Effector memory CD4-positive, alpha-beta T cell (primary cell): ENCODE data around the gene ERBB4.

ENCODE experiments used
- DNase-seq, 3 donors: peaks; one replicate each; pipeline ENCODE4 v3.0.0-alpha.2; 2020
- H3K27ac ChIP-seq: 2 replicates; pipeline ENCODE4 v1.7.0; 2013; ENCODE audit warnings: mild to moderate bottlenecking, low read length, moderate library complexity; ENCODE audit not compliant: insufficient read depth, poor library complexity, severe bottlenecking
- H3K27me3 ChIP-seq: replicated peaks from 2 replicates; pipeline ENCODE4 v1.7.0; 2013; ENCODE audit warnings: mild to moderate bottlenecking, low read length; ENCODE audit not compliant: insufficient read depth, control insufficient read depth, poor library complexity, severe bottlenecking
- H3K36me3 ChIP-seq: 2 replicates; pipeline ENCODE4 v1.7.0; 2013; ENCODE audit warnings: mild to moderate bottlenecking, low read length, moderate library complexity; ENCODE audit not compliant: control insufficient read depth, insufficient read depth
- H3K4me1 ChIP-seq: 2 replicates; pipeline ENCODE4 v1.7.0; 2013; ENCODE audit warnings: low read length, mild to moderate bottlenecking; ENCODE audit not compliant: control insufficient read depth, insufficient read depth, poor library complexity, severe bottlenecking
- H3K4me3 ChIP-seq: 2 replicates; pipeline ENCODE4 v1.7.0; 2013; ENCODE audit warnings: low read length, low read depth, mild to moderate bottlenecking; ENCODE audit not compliant: insufficient read depth, poor library complexity, severe bottlenecking
- H3K9me3 ChIP-seq: 2 replicates; pipeline ENCODE4 v1.7.0; 2013; ENCODE audit warnings: mild to moderate bottlenecking, low read length, moderate library complexity; ENCODE audit not compliant: control insufficient read depth

Gene ERBB4

GRCh38 chr2:212530373-212530772 lies 8.2 kb downstream of the ERBB4 start:
- Histone ChIP-seq H3K27me3 (peaks cover 3% of the 10 kb centered on the region), H3K27ac (no peak overlapping the region), H3K4me3 (no peak overlapping the region), H3K9me3 (no peaks in the 10 kb centered on the region), H3K36me3 (no peaks in the 10 kb centered on the region), H3K4me1 (no peaks in the 10 kb centered on the region)
- DNase-seq: no peak

DNA sequence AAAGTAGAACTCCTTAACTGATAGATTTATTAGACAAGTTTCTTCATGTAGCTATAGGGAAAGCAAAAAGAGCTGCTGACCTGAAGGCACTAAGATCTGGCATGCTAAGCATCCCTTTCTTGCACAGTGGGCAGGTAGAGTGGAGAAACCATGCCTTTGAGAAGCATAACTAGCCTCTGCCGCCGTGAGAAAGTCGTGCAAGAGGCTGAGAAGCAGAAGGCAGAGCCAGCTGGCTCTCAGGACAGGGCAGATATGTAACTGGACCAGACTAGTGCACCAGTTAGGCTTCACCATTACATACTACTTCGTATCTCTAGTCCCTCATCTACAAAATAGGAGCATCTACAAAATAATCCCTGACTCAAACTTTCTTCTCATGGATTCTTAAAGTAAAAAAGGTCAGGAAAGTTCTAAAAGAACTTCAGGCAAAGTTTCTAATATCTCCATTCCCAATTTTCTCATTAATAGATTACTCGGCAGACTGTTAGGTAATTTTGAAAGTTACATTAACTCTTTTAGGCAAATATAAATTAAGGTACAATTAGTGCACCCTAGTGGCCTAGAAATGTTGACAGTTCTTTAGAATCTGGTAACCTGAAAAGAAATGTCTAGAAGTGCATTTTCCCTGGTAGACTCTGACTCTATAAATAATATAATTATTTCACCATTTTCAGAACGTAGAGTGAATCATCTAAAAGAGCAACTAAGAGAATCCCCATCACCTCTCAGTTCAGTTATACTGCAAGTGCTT lies 10.3 kb downstream of the ERBB4 start:
- DNase-seq: no peak
- Histone ChIP-seq H3K27ac (no peak overlapping the region), H3K4me3 (no peak overlapping the region), H3K4me1 (no peaks in the 10 kb centered on the region), H3K9me3 (no peaks in the 10 kb centered on the region), H3K27me3 (no peaks in the 10 kb centered on the region), H3K36me3 (no peaks in the 10 kb centered on the region)

DNA sequence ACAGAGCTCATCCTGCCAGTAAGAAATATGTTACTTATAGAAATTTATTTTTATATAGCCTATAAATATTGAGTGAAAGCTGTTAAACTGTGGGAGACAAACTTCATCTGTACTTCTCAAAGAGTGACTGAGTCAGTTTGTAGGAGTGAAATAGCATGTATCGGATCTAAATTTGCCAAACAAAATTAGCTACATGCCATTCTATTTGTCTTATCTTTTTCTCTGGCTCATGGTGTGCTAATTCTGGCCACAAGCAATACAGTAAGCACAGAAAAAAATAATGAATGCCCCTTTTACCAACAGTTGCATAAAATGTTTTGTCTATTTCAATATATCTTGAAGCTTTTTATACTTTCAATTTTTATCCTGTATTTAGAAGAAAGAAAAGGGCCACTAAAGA lies 12.5 kb downstream of the ERBB4 start:
- no peak for DNase-seq
- H3K36me3 ChIP-seq: no peaks in the 10 kb centered on the region
- H3K4me3 ChIP-seq: no peak overlapping the region
- no peaks in the 10 kb centered on the region for H3K9me3 ChIP-seq
- no peaks in the 10 kb centered on the region for H3K27me3 ChIP-seq
- H3K27ac ChIP-seq: no peak overlapping the region
- H3K4me1 ChIP-seq: no peaks in the 10 kb centered on the region

DNA sequence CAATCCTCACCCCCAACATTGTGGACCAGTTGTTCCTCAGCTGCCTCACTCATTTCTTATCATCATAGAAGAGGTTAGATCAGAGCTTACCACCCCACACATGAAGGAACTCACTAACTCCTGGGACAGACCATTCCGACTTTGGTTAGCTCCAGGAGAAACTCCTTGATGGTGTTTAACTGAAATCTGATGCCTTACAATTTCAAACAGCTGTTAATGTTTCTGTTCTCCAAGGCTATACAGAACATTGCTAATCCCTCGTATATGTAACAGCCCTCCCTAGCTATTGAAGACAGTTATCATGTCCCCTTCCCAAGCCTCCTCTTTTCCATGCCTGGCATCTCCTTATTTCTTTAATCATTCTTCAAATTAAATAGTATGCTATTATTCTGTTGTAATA lies 14.8 kb downstream of the ERBB4 start:
- Histone ChIP-seq H3K4me3 (no peak overlapping the region), H3K36me3 (no peaks in the 10 kb centered on the region)
- DNase-seq: no peak

GRCh38 chr2:212520340-212520739 lies 18.3 kb downstream of the ERBB4 start:
- no peak overlapping the region for H3K27ac ChIP-seq
- H3K36me3 ChIP-seq: no peaks in the 10 kb centered on the region
- H3K4me1 ChIP-seq: no peaks in the 10 kb centered on the region
- no peak overlapping the region for H3K4me3 ChIP-seq
- no peak for DNase-seq
- no peaks in the 10 kb centered on the region for H3K27me3 ChIP-seq
- no peaks in the 10 kb centered on the region for H3K9me3 ChIP-seq

More for the DNA sequence above, 14.8 kb downstream of the ERBB4 start:
- Histone ChIP-seq H3K9me3 (no peaks in the 10 kb centered on the region), H3K27me3 (no peaks in the 10 kb centered on the region), H3K4me1 (no peaks in the 10 kb centered on the region), H3K27ac (no peak overlapping the region)

DNA sequence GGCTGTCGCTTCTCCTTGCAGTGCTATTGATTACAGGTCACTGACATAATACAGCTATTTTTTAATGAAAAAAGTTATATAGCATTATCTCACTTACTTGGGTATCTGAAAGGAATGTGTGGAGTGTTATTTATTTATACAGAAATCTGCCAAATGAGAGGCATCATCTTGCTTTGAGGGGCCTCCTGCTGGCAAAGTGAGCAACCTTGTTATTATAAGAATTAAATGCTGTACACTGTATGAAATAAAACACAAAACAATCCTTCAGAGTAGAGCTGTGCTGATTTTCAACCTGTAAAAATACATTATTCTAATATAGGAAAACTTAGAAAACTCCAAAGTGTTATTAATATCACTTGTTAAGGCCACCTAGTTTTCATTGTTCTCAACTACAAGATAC lies 20.9 kb downstream of the ERBB4 start:
- DNase-seq: no peak
- H3K27me3 ChIP-seq: no peaks in the 10 kb centered on the region
- no peaks in the 10 kb centered on the region for H3K36me3 ChIP-seq
- H3K4me1 ChIP-seq: no peaks in the 10 kb centered on the region
- no peaks in the 10 kb centered on the region for H3K9me3 ChIP-seq
- H3K27ac ChIP-seq: no peak overlapping the region
- no peak overlapping the region for H3K4me3 ChIP-seq

- H3K36me3 ChIP-seq: no peaks in the 10 kb centered on the region
- H3K9me3 ChIP-seq: no peaks in the 10 kb centered on the region
- no peak overlapping the region for H3K4me3 ChIP-seq
- H3K27me3 ChIP-seq: no peaks in the 10 kb centered on the region
- H3K27ac ChIP-seq: no peak overlapping the region
- no peak for DNase-seq
- no peaks in the 10 kb centered on the region for H3K4me1 ChIP-seq
Measured at GRCh38 chr2:212505586-212505985, 33.0 kb downstream of the ERBB4 start.

GRCh38 chr2:212495046-212495445 lies 43.6 kb downstream of the ERBB4 start:
- Histone ChIP-seq H3K9me3 (no peaks in the 10 kb centered on the region), H3K4me1 (no peaks in the 10 kb centered on the region), H3K27ac (no peak overlapping the region), H3K36me3 (no peaks in the 10 kb centered on the region), H3K27me3 (no peaks in the 10 kb centered on the region), H3K4me3 (no peak overlapping the region)
- DNase-seq: no peak

DNA sequence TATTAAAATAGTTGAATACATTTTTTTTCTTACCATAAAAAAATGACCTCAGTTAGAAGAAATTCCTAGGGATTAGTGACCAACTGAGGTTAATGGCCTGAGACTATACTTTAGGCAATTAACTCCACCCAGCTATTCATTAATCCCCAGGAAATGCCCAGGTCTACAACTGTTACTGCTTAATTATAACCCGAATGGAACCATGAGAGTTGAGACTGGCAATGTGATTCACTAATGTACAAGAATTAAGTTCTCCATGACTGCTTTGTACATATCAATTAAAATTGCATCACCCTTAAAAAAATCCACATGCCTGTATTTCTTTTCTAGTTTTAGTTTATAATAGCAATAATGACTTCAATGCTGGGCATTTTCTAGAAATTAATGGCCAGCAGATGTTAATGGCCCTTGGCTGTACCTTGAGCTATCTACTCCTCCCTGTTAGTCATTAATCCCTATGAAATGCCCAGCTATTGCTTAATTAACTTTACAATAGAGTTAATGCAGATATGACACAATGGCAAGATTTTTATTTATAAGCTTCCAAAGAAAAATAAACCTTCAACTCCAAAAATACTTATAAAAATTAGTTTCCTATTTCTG lies 44.1 kb downstream of the ERBB4 start:
- no peaks in the 10 kb centered on the region for H3K4me1 ChIP-seq
- no peak overlapping the region for H3K4me3 ChIP-seq
- no peaks in the 10 kb centered on the region for H3K27me3 ChIP-seq
- no peaks in the 10 kb centered on the region for H3K36me3 ChIP-seq
- no peaks in the 10 kb centered on the region for H3K9me3 ChIP-seq
- no peak overlapping the region for H3K27ac ChIP-seq
- no peak for DNase-seq

DNA sequence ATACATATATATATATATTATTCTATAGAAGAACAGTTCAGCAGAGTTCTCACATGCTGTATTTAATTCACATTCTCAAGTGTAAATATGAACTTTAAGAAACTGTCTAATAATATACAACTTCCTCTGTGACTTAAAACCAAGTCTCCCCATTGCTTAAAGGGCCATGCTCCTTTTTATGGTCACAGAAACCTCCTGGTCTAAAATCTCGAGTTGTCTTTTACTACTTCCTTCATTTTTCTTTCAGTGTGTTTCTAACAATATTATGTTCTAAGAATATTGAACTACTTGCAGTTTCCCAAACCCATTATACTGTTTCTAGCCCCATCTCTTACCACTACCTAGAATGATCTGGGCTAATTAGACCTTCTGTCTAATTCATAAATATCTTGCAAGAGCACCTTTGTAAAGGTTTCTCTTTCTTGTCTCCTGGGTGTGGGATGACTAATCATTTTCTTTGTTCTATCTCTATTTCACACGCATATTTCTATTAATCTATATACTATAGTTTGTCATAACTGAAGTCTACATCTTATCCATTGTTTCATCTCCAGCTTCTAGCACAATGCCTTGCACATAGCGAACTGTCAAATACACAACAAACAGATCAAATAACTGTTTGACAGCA lies 48.8 kb downstream of the ERBB4 start:
- Histone ChIP-seq H3K9me3 (no peaks in the 10 kb centered on the region), H3K4me1 (no peaks in the 10 kb centered on the region), H3K36me3 (no peaks in the 10 kb centered on the region), H3K27ac (no peak overlapping the region), H3K27me3 (no peaks in the 10 kb centered on the region), H3K4me3 (no peak overlapping the region)
- DNase-seq: no peak
